ENCODE results near the gene ESRRA.

- TF ChIP-seq, protein P1, sequence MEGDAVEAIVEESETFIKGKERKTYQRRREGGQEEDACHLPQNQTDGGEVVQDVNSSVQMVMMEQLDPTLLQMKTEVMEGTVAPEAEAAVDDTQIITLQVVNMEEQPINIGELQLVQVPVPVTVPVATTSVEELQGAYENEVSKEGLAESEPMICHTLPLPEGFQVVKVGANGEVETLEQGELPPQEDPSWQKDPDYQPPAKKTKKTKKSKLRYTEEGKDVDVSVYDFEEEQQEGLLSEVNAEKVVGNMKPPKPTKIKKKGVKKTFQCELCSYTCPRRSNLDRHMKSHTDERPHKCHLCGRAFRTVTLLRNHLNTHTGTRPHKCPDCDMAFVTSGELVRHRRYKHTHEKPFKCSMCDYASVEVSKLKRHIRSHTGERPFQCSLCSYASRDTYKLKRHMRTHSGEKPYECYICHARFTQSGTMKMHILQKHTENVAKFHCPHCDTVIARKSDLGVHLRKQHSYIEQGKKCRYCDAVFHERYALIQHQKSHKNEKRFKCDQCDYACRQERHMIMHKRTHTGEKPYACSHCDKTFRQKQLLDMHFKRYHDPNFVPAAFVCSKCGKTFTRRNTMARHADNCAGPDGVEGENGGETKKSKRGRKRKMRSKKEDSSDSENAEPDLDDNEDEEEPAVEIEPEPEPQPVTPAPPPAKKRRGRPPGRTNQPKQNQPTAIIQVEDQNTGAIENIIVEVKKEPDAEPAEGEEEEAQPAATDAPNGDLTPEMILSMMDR (IDR thresholded peaks at IDR 0.05 in 4 of 5, conservative IDR thresholded peaks at IDR 0.05 in 1 of 5) = no peak
- TF ChIP-seq POLR2A (IDR thresholded peaks at IDR 0.05) = no peak
Measured at GRCh38 chr11:64364911-64365310, 59.6 kb downstream of the ESRRA start.

Data from gastrocnemius medialis (tissue), 4 donors.